Hematopoietic multipotent progenitor cell treated with erythropoietin and hydrocortisone succinate and interleukin-3 and kit ligand, for 15 days (in vitro differentiated cells): ENCODE data around the gene LAD1.
A peak's percentile ranks its signal among the peaks of the same experiment; 100 is the strongest.

Source experiments
- DNase-seq: peaks from one replicate; pipeline ENCODE4 v3.0.0-alpha.2; 2015; ENCODE audit warnings: low spot score

Gene LAD1

DNA sequence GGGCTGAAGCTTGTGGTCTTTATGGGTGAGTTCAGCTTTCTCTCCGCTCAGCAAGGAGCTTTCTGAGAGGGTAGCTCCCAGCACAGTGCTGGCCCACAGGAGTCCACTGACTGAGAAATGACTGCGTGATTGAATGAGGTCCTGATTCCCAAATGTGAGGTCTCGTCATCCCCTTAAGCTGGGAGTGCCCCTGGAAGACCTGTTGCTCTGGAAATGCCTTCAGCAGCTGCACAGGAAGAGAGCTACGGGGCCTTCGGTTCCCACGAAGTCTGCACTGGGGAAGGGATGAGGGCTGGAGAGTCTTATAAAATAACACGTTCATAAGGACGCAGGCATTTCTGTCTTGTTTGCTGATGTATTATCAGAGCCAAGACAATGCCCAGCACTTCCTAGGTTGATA lies 35.7 kb downstream of the LAD1 start:
- no peak for DNase-seq

DNA sequence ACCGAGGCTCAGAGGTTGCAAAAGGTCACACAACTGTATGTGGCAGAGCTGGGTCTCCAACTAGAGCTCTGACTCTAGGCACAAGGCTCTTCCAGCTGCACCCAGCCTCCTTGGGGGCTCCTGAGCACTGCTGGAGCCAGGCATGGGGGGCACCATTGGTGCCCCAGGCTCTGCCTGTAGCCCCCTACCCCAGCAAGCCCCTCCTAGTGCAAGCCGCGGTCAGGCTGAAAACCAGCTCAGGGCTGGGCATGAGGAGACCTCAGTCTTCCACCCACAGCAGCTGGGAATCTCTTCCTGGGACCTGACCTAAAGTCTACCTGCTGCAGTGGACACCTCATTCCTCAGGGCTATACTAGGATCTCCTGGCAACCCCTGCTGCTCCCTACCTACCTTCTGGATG lies 36.2 kb downstream of the LAD1 start:
- no peak for DNase-seq

DNA sequence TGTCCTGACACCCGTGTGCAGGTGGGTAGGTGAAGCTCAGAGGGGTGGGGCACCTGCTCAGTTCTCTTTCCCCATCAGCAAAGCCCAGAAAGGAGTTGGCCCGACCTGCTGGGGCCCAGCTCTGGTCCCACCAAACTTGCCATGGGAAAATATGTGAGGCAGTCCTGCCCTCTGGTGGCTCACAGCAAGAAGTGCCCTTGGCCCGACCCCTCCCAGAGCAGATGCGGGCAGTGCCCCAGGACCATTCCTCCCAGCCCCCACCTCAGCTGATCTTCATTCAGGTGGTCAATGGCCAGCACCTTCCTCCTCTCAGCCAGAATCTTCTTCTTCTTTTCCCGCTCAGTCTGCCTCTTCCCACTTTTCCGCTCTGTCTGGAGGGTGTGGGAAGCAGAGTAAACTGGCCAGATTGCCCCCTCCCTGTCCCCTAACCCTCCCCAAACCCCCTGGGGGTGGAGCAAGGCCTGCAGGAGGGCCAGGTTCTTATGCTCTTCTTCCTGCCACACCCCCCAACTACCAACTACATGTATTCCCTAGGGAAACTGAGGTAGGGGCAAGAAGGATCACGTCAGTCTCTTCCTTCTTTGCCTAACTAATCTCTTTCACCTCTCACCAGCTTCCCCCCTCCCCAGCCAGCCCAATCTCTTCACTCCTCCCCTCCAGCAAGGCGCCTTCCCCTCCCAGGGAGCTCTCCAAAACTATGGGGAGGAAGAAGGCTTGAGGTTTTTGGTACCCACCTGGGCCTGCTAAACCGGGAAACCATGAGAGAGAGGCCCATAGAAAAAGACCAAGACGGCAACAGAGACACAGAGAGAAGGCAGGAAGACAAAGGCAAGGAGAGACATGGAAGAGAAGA lies 37.2 kb downstream of the LAD1 start:
- DNase-seq: peak; percentile 46

DNA sequence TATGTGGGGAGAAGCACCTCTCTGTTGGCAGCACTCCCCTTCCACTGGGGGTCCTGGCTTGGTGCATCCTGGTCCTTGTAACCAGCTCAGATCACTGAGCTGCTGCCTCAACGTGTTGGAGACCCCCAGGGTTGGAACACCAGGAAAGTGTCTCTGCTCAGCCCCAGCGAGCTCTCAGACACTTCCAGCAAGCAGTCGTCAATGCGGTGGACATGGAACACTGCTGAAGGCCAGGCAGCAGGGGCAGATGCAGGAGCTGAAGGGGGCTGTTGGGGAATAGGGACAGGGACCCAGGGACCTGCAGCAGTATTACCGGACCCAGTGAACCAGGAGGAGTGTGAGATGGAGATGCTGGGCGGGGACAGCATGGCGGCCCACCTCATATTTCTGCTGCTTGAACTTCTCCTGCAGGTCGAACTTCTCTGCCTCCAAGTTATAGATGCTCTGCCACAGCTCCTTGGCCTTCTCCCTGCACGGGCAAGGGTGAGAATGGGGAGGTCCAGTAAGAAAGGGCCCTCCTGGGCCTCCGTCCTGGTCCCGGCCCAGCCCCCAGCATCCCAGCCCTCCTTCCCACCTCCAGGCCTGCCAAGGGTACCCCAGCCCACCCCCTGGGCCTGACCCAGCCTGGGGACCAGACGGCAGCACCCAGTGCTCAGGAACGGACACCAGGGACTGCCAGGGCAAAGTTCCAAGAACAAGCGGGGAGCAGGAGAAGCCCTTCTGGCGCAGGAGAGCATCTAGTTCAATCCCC lies 38.0 kb downstream of the LAD1 start:
- DNase-seq: no peak

DNA sequence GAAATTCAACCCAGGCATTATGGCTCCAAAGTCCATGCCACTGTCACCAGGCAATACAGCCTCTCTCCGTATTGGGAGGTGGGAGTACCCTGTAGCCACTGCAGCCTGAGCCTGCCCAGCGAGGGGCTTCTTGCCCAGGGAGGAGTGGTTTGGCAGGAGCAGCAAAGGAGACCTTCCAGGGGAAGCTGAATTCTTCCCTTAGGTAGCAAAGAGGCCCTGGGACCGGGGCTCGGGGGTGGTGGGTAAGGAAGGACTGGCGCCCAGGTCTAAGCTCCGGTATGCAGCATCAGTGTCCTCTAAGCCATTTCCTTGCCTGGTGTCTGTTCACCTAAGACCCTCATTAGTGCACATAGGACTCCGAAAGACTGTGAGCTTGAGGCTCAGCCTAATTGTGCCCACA lies 38.6 kb downstream of the LAD1 start:
- no peak for DNase-seq

DNA sequence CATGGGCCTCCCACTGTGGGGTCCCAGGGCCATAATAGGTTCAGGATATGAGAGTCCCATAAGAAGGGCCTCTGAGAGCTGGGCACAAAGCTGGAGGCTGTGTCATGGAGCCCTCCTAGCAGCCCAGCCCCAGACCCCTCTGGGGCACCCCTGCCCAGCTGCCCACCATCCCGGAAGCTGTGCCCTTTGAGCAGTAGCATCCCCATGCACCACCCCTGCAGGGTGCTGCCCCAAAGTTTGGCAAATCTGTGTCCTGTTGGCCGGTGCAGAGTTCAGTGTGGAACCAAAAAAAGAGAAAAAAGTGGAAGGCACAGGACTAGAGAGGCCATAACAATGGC lies 39.3 kb downstream of the LAD1 start:
- DNase-seq: no peak

DNA sequence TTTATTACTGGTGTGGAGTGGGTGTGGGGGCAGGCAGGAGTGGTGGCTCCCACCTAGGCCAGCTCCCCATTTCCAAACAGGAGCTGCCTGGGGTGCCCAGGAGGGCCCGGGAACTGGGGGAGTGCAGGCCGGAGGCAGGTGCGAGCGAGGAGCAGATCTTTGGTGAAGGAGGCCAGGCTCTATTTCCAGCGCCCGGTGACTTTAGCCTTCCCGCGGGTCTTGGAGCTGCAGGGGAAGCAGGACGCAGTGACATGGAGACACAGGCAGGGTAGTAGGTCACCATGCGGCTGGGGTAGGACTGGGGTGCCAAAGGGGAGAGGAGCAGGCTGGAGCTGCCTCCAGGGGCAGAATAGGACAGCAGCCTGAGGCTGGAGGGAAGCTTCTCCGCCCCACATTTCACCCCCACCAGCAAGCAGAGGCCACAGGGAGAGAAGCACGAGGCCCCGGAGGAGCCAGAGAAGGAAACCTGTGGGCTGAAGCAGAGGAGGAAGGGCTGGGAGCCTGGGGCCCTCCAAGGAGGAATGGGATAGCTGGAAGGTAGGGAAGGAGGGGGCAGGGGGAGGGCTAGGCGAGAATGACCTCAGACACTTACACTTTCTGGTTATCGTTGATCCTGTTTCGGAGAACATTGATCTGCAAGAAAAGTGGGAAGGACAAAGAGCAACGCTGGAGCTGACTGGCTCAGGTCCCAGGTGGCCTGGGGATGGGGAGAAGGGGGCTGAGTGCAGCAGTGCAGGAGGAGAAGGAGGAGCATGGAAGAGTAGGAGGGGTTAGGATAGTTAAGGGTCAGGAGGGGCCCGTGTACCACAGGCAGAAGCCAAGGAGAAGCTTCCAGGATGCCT lies 39.9 kb downstream of the LAD1 start:
- no peak for DNase-seq

DNA sequence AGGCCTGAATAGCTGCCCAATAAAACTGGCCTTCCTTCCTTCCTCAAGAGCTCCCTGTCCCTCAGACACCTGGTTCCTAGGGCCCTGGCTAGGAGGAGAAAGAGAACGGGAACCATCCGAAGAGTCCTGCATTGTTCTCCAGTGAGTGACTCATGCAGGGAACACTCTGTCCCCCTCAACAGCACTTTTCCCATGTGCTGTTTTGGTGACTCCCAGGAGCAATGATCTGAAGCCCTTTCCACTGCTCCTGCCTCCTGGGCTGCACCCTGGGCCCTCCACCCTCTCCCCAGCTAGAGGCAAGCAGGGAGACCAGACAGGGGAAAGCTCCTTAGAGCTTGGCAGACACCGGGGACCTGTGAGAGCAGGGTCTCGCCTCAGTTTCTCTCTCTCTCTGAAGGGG lies 40.5 kb downstream of the LAD1 start:
- no peak for DNase-seq

DNA sequence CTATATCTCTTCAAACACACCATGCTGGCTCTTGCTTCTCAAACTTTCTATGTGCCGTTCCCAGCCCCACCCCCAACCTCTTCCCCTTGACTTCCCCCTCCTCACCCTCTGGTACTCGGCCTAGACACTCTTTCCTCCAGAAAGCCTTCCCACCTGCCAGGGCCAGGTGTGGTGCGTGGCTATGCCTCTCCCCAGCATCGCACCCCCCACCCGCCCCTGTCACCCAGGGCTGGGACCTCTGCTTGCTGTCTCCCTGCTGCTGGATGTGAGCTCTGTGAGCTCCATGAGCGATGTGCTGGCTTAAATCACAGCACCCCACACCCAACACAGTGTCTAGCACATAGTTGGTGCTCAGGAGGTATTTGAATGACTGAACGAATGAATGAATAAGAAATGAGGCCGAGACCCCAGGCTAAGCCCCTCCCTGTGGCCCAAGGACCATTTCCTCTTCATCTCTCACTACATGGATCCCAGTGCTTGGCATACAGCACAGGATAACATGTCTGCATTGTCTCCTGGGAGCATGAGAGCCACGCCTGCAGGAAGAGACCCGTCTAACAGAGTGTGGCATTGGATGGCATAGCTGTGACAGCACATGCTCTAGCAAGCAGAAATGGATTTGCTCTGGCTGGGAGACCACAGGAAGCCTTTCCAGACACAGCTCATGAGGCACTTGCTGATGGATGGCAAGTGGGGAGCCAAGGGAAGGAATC lies 41.3 kb downstream of the LAD1 start:
- DNase-seq: no peak

DNA sequence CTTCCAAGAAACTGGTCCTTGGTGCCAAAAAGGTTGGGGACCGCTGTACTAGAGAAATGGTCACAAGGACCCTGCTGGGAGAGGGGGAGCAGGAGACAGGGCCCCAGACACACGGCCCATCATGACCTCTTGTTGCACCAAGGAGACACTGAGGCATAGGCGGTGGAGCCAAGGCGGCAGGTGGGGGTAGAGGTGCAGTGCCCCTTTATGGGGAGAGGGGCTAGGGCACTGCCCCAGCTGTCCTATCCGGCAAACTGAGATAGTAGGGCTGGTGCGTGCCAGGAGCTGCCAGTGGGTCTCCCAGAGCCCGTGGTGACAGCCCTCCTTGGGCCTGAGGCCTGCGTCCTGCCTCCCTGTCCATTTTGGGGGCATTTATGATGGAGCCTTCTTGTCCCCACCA lies 41.9 kb downstream of the LAD1 start:
- no peak for DNase-seq

DNA sequence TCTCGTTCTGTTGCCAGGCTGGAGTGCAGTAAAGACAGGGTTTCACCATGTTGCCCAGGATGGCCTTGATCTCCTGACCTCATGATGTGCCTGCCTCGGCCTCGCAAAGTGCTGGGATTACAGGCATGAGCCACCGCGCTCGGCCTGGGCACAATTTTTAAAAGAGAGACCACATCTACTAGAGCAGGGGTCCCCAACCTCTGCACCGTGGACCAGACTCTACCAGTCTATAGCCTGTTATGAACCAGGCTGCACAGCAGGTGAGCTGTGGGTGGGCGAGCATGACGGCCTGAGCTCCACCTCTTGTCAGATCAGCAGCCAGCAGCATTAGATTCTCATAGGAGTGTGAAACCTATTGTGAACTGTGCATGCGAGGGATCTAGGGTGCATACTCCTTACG lies 42.4 kb downstream of the LAD1 start:
- DNase-seq: no peak

DNA sequence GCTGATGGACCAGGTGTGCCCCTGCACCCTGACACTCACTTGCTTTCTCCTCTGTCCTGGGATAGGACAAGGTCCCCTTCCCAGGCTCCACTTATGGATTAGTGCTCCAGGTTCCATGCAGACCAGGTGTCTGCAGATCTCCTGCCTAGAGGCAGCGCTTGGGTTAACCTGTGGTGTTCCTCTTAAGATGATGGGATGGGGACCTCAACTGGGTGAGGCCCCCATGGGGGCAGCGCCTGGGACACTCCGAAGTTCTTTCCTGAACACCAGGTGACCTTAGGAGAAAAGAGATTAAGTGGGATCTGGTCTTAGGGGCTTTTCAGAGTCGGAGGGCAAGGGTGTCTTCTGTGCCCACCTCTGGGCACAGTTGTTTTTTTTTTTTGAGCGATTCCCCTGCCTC lies 42.9 kb downstream of the LAD1 start:
- DNase-seq: no peak

DNA sequence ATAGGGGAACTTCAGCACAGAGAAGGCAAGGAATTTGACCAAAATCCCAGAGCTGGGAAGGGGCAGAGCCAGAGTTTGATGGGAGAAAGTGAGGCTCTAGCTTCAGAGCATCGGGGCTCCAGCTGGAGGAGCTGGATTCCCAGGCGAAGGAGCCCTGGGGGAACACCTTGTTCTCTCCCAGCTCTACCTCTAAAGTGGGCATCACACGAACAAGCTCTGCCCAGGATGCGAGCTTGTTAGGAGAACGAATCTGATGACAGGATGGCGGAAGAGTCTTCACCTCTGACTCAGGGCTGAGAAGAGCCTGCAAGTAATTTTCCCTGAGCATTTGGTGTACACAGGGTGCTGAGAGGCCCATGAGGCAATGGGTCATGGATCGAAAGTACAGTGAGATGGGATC lies 43.7 kb downstream of the LAD1 start:
- DNase-seq: no peak

DNA sequence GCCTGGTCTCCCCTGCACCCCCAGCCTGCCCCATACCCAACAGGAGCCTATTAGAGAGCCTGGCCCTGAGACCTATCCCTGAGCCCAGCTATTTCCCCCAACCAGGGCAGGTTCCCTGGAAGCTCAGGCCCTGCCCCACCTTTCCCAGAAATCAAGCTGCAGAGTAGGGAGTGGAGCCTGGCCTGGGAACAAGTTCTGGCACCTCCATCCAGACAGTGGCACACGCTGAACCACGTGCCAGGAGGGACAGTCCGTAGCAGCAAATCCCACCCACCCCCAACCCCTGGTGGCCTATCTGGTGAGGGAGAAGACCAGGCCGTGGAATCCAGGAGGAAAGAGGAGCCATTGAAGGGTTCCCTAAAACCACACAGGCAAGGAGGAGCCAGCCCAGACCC lies 44.2 kb downstream of the LAD1 start:
- no peak for DNase-seq

DNA sequence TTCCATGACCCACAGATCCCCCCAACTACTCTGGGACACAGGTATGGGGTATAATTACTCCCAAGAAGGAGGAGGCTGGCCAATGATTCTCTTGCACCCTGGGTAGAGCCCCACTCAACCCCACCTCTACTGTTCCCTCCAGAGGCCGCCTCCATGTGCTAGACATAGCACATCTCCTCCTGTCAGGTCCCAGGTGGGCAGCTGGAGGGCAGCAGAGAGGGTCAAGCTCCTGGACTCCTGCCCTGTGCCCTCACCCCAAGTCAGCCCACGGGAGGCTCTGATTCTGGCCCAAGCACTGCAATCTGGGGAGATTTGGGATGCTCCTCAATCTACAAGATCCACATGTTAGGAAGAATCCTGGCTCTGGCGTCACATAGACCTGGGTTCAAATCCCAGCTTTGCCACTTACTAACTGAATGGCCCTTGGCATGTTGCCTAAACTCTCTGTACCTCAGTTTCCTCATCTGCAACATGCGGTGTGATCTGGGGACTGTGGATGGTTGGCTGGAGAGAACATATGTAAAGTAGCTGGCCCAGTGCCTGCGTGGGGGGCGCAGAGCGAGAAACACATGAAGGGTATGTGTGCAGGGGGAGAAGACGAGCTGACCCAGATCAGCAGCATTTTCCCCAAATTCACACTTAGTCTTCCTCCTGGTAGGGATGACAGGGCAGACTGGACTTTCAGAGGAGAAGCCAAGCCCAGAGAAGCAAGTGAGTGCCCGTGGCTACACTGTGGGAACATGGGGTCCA lies 44.8 kb downstream of the LAD1 start:
- no peak for DNase-seq

DNA sequence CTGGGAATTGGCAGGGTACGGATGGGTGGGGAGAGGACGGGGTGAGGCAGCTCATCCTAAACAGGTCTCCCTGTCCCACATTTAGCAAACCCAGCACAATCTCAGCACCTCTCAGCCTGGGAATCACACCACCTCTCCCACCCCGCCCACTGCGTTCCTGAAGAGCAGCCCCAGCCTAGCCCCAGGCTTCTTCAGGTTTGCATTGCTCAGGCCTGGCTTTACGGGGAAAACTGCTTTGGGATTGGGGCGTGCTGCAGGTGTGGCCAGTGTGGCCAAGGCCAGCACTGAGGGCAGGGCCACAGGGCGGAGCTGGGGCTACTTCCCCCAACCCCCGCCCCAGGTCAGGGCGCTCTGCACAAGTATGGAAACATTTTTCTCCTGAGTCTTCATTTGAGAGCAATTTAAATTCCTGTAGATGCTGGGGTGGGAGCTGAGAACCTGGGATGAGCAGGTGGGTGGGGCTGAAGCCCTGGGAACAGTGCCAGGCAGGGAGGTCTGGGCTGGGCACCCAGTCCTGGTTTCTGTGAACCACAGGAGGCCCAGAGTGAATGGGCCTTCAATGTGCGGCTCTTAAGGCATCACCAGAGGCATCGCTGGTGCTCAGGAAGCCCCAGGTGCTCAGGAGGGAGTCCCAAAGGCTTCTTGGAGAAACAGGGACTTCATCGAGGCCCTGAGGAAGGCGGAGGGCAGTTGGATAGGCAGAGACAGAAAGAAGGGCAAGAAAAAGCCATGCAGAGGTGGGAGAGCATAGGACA lies 45.8 kb downstream of the LAD1 start:
- no peak for DNase-seq

DNA sequence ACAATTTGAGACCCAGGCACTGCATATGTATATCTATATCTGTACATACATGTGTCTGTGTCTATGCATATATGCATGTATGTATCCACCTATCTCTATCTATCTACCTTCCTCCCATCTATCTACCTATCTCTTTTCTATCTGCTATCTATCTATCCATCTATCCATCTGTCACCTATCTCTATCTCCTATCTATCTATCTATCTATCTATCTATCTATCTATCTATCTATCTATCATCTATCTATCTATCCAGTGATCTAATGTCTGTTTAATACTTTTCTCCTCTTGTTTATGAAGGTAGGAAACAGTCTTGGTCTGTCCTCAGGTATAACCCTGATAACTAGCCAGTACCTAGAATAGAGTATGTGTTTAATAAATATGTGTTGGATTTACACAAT lies 47.5 kb downstream of the LAD1 start:
- no peak for DNase-seq

DNA sequence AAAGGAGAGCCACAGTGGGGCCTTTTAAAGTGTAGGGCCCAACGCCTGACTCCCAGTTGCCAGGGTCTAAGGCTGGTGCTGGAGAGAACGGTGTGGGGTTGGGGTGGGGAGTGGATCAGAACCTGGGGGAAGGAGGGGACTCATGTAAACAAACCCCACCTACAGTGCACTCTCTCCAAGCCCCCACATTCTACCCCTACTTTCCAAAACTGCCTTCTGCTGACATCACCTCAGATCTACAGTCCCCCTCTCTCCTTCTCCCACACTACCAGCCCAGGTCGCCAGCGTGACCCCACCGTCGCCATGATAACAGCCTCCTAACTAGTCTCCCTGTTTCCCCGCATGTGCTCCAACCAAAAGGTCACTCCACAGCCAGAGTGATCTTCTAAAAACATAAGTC lies 48.2 kb downstream of the LAD1 start:
- no peak for DNase-seq

DNA sequence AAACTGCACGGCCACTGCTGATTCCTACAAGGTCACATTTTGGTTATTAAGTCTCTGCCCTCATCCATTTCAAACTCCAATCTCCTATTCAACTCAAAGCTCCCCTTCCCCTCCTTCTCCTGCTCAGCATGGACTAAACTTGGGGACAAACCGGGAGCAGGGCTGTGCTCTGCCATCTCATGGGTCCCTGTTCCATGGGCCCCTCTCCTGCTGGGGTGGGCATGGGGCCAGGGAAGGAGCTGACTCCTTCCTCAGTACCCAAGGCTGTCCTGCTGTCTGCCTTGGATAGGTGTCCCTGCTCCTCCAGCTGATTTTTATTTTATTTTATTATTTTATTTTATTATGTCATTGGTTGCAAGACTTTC lies 48.8 kb downstream of the LAD1 start:
- no peak for DNase-seq

DNA sequence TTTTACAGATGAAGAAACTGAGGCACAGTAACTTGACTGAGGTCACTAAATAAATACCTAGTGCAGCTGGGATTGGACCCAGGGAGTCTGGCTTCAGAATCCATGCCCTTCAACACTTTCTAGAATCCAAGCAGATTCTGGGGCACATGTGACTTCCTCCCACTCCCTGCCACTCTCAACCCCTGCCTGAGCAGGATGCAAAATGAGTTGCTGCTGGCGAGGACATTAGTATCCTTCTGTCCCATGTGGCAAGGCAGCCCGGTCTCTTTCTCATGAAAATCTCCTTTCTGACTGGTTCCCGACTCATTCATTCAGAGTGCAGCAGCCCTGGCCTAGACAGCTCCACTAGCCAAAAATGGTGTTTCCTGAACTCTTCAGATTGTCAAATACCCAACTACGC lies 50.0 kb downstream of the LAD1 start:
- no peak for DNase-seq

DNA sequence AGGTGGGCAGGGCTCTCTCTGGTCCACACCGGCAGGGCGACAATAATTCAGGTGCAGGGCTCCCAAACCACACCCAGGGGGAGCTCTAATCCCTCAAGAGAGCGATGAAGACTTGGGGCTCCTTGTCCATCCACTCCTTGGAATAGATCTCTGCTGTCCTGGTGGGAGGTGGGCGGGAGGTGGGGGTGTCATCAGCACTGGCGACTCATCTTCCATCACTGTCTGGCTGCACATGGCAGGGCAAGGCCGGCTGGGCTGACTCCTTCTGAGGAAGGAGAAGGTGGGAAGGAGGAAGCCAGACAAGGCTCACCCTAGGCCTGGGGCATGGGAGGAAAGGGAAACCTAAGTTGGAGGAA lies 50.9 kb downstream of the LAD1 start:
- peak; percentile 47 for DNase-seq
